SK-N-SH treated with all-trans-retinoic acid at 6 μM for 48 hours (cell line): ENCODE measurements around the gene ITM2B.

Experiments
- ATAC-seq: fragments of 200-7000 bp; cut with Tn5 transposase; 3 replicates; pipeline ENCODE4 v1.9.1; 2020; ENCODE audit warnings: mild to moderate bottlenecking, moderate library complexity
- ARNTL ChIP-seq: fragments of 450-650 bp; formaldehyde crosslinking; IDR thresholded peaks from 2 replicates; pipeline ENCODE4 v1.5.0; 2020; ENCODE audit warnings: low read depth, mild to moderate bottlenecking, moderate library complexity, borderline replicate concordance
- BACH2 ChIP-seq: fragments of 250-450 bp; sonication (Bioruptor Pico); IDR thresholded peaks from 2 replicates; pipeline ENCODE4 v1.9.0; 2021; ENCODE audit warnings: mild to moderate bottlenecking, borderline replicate concordance
- CSDC2 ChIP-seq: fragments of 250-450 bp; sonication (Bioruptor Pico); IDR thresholded peaks from 2 replicates; pipeline ENCODE4 v1.5.0; 2020; ENCODE audit warnings: mild to moderate bottlenecking, moderate library complexity
- OSR1 ChIP-seq: fragments of 250-450 bp; sonication (Bioruptor Pico); IDR thresholded peaks from 2 replicates; pipeline ENCODE4 v1.8.0; 2022; ENCODE audit warnings: moderate library complexity, mild to moderate bottlenecking, inconsistent platforms
- PPARA ChIP-seq: fragments of 250-450 bp; sonication (Bioruptor Pico); IDR thresholded peaks from 2 replicates; pipeline ENCODE4 v1.5.0; 2020; ENCODE audit warnings: mild to moderate bottlenecking, borderline replicate concordance
- RARB ChIP-seq: fragments of 250-450 bp; sonication (Bioruptor Pico); IDR thresholded peaks from 2 replicates; pipeline ENCODE4 v1.8.0; 2021; ENCODE audit warnings: mild to moderate bottlenecking, moderate library complexity
- SNAI2 ChIP-seq: fragments of 250-450 bp; sonication (Bioruptor Pico); IDR thresholded peaks from 2 replicates; pipeline ENCODE4 v1.5.0; 2020; ENCODE audit warnings: mild to moderate bottlenecking, moderate library complexity
- TCF4 ChIP-seq: fragments of 250-450 bp; sonication (Bioruptor Pico); IDR thresholded peaks from 2 replicates; pipeline ENCODE4 v1.8.0; 2021; ENCODE audit warnings: mild to moderate bottlenecking, moderate library complexity, borderline replicate concordance
- TOX ChIP-seq: fragments of 250-450 bp; sonication (Bioruptor Pico); IDR thresholded peaks from 2 replicates; pipeline ENCODE4 v1.8.0; 2021; ENCODE audit warnings: mild to moderate bottlenecking, moderate library complexity, borderline replicate concordance
- ZC3H10 ChIP-seq: fragments of 250-450 bp; sonication (Bioruptor Pico); IDR thresholded peaks from 2 replicates; pipeline ENCODE4 v1.5.1; 2021; ENCODE audit warnings: mild to moderate bottlenecking, moderate library complexity
- ZFP3 ChIP-seq: fragments of 250-450 bp; sonication (Bioruptor Pico); IDR thresholded peaks from 2 replicates; pipeline ENCODE4 v1.5.0; 2020; ENCODE audit warnings: mild to moderate bottlenecking, moderate library complexity
- ZFP30 ChIP-seq: fragments of 450-650 bp; formaldehyde crosslinking; IDR thresholded peaks from 2 replicates; pipeline ENCODE4 v1.5.0; 2022; ENCODE audit warnings: mild to moderate bottlenecking, moderate library complexity
- ZNF565 ChIP-seq: fragments of 450-650 bp; formaldehyde crosslinking; conservative IDR thresholded peaks from 2 replicates; pipeline ENCODE4 v1.5.0; 2020; ENCODE audit warnings: low read depth, mild to moderate bottlenecking, moderate library complexity
- ZNF70 ChIP-seq: fragments of 450-650 bp; formaldehyde crosslinking; IDR thresholded peaks from 2 replicates; pipeline ENCODE4 v1.5.0; 2020; ENCODE audit warnings: mild to moderate bottlenecking, moderate library complexity
- ZNF8 ChIP-seq: fragments of 450-650 bp; formaldehyde crosslinking; IDR thresholded peaks from 2 replicates; pipeline ENCODE4 v1.5.0; 2020; ENCODE audit warnings: mild to moderate bottlenecking, moderate library complexity
- TF ChIP-seq, protein P1 (sequence below): fragments of 250-450 bp; sonication (Bioruptor Pico); IDR thresholded peaks from 2 replicates; pipeline ENCODE4 v1.8.0; 2021; ENCODE audit warnings: low read depth, mild to moderate bottlenecking, moderate library complexity, borderline replicate concordance
- TF ChIP-seq, protein P2 (sequence below): fragments of 250-450 bp; sonication (Bioruptor Pico); IDR thresholded peaks from 2 replicates; pipeline ENCODE4 v1.8.0; 2020; ENCODE audit warnings: mild to moderate bottlenecking, moderate library complexity, borderline replicate concordance
- TF ChIP-seq, protein P3 (sequence below): fragments of 250-450 bp; sonication (Bioruptor Pico); IDR thresholded peaks from 2 replicates; pipeline ENCODE4 v1.5.1; 2020; ENCODE audit warnings: low read depth, mild to moderate bottlenecking, moderate library complexity
- TF ChIP-seq, protein P4 (sequence below): fragments of 250-450 bp; sonication (Bioruptor Pico); IDR thresholded peaks from 2 replicates; pipeline ENCODE4 v1.5.0; 2020; ENCODE audit warnings: mild to moderate bottlenecking, moderate library complexity

ITM2B gene

DNA sequence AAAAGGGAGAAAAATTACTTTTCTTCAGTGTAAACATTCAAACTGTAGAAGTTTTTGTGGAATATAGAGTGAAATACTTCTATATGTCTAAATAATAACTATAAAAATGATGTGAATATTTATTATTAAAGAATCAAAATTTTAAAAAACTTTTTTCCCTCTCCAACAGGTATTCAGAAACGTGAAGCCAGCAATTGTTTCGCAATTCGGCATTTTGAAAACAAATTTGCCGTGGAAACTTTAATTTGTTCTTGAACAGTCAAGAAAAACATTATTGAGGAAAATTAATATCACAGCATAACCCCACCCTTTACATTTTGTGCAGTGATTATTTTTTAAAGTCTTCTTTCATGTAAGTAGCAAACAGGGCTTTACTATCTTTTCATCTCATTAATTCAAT is 28.0 kb downstream of the ITM2B start:
- no peak for ATAC-seq
- TF ChIP-seq SNAI2 (CRISPR knock-in tag), result no peak
- TF ChIP-seq ZC3H10 (CRISPR knock-in tag), result no peak
- no peak for TF ChIP-seq ZNF565 (CRISPR knock-in tag)
- TF ChIP-seq, all 23 proteins: peak for 0

DNA sequence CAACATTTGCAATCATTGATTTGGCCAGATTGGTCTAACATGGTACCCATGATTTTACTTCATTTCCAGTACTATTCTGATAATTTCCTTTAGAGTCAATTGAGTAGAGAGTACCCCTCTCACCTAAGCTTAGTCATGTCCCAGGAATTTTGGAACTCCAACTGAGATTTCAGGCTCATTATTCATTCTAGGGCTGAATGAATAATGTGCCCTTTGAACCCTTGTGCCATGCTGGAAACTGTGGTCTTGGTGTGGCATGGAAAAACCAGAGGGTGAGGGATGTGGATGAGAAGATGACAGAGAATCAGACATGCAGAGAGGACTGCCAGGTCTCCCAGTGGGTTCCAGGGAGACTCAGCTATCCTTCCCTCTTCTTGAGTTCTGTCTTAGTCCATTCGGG is 30.2 kb downstream of the ITM2B start:
- ATAC-seq, result no peak
- no peak for TF ChIP-seq ZNF8
- TF ChIP-seq ZFP3, result no peak
- TF ChIP-seq ARNTL (CRISPR knock-in tag), result no peak
- TF ChIP-seq RARB (CRISPR knock-in tag), result no peak
- TF ChIP-seq TCF4 (CRISPR knock-in tag), result no peak
- TF ChIP-seq TOX (CRISPR knock-in tag), result no peak
- TF ChIP-seq, protein P1, sequence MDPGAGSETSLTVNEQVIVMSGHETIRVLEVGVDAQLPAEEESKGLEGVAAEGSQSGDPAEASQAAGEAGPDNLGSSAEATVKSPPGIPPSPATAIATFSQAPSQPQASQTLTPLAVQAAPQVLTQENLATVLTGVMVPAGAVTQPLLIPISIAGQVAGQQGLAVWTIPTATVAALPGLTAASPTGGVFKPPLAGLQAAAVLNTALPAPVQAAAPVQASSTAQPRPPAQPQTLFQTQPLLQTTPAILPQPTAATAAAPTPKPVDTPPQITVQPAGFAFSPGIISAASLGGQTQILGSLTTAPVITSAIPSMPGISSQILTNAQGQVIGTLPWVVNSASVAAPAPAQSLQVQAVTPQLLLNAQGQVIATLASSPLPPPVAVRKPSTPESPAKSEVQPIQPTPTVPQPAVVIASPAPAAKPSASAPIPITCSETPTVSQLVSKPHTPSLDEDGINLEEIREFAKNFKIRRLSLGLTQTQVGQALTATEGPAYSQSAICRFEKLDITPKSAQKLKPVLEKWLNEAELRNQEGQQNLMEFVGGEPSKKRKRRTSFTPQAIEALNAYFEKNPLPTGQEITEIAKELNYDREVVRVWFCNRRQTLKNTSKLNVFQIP (CRISPR knock-in tag), result no peak
- TF ChIP-seq OSR1 (CRISPR knock-in tag), result no peak
- TF ChIP-seq, protein P2, sequence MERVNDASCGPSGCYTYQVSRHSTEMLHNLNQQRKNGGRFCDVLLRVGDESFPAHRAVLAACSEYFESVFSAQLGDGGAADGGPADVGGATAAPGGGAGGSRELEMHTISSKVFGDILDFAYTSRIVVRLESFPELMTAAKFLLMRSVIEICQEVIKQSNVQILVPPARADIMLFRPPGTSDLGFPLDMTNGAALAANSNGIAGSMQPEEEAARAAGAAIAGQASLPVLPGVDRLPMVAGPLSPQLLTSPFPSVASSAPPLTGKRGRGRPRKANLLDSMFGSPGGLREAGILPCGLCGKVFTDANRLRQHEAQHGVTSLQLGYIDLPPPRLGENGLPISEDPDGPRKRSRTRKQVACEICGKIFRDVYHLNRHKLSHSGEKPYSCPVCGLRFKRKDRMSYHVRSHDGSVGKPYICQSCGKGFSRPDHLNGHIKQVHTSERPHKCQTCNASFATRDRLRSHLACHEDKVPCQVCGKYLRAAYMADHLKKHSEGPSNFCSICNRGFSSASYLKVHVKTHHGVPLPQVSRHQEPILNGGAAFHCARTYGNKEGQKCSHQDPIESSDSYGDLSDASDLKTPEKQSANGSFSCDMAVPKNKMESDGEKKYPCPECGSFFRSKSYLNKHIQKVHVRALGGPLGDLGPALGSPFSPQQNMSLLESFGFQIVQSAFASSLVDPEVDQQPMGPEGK (CRISPR knock-in tag), result no peak
- no peak for TF ChIP-seq ZFP30 (CRISPR knock-in tag)
- TF ChIP-seq, all 23 proteins: peak for 0

DNA sequence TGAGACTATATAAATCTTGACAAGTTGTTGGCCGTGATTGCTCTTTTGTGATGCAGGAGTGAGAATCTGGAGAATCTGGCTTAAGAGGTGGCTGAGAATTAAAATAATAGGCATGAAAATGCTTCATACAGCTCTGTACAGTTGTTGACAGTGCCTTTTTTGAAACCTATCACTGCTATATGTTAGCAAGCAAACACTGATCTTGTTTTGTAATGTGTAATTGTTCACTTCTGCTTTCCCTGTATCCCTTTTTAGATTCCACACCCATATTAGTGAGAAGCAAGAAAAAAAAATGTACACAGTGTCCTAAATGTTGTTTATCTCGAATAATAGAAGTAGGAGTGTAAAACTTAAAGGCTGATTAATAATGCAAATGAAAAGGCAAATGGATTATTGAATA is 31.1 kb downstream of the ITM2B start:
- TF ChIP-seq ZFP30 (CRISPR knock-in tag) (no peak), ZFP3 (no peak)

DNA sequence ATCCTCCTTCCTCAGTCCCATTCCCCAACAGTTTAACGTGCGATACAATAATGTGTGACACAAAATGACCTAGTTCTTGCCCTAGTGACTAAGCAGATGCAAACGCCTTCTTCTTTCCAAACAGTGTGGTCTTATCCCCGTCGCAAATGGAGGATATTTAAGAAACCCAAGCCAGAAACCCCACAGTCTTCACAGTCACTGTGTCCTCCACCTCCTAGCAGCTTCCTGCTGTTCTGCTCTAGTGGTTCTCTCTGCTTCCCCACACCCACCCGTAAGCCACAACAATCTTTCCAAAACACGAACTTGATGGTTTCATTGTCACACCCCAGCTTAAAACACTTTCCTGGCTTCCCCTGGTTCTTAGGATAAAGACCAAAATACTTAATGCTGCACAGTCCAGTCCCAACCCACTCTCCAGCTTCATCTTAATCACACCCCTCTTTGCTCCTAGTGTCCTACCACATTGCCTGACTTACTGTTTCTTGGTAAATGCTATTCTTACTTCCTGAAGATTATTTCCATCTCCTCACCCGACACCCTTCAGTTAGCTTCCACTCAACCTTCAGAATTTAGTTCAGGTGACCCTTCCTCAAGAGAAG is 32.3 kb downstream of the ITM2B start:
- ATAC-seq, result no peak
- TF ChIP-seq, protein P1 (CRISPR knock-in tag), result no peak
- TF ChIP-seq, protein P3, sequence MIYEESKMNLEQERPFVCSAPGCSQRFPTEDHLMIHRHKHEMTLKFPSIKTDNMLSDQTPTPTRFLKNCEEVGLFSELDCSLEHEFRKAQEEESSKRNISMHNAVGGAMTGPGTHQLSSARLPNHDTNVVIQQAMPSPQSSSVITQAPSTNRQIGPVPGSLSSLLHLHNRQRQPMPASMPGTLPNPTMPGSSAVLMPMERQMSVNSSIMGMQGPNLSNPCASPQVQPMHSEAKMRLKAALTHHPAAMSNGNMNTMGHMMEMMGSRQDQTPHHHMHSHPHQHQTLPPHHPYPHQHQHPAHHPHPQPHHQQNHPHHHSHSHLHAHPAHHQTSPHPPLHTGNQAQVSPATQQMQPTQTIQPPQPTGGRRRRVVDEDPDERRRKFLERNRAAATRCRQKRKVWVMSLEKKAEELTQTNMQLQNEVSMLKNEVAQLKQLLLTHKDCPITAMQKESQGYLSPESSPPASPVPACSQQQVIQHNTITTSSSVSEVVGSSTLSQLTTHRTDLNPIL (CRISPR knock-in tag), result no peak
- TF ChIP-seq ARNTL (CRISPR knock-in tag), result no peak
- TF ChIP-seq ZNF8, result no peak
- no peak for TF ChIP-seq ZNF70
- TF ChIP-seq CSDC2 (CRISPR knock-in tag), result no peak
- no peak for TF ChIP-seq ZFP3
- TF ChIP-seq, protein P4, sequence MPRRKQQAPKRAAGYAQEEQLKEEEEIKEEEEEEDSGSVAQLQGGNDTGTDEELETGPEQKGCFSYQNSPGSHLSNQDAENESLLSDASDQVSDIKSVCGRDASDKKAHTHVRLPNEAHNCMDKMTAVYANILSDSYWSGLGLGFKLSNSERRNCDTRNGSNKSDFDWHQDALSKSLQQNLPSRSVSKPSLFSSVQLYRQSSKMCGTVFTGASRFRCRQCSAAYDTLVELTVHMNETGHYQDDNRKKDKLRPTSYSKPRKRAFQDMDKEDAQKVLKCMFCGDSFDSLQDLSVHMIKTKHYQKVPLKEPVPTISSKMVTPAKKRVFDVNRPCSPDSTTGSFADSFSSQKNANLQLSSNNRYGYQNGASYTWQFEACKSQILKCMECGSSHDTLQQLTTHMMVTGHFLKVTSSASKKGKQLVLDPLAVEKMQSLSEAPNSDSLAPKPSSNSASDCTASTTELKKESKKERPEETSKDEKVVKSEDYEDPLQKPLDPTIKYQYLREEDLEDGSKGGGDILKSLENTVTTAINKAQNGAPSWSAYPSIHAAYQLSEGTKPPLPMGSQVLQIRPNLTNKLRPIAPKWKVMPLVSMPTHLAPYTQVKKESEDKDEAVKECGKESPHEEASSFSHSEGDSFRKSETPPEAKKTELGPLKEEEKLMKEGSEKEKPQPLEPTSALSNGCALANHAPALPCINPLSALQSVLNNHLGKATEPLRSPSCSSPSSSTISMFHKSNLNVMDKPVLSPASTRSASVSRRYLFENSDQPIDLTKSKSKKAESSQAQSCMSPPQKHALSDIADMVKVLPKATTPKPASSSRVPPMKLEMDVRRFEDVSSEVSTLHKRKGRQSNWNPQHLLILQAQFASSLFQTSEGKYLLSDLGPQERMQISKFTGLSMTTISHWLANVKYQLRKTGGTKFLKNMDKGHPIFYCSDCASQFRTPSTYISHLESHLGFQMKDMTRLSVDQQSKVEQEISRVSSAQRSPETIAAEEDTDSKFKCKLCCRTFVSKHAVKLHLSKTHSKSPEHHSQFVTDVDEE, result no peak
- TF ChIP-seq BACH2 (CRISPR knock-in tag), result no peak
- TF ChIP-seq ZNF565 (CRISPR knock-in tag), result no peak
- TF ChIP-seq SNAI2 (CRISPR knock-in tag), result no peak
- no peak for TF ChIP-seq PPARA (CRISPR knock-in tag)
- no peak for TF ChIP-seq TCF4 (CRISPR knock-in tag)

More for the DNA sequence above, 31.1 kb downstream of the ITM2B start:
- ATAC-seq, result no peak
